Fibroblast of villous mesenchyme (primary cell): Measurements from ENCODE around the gene ELK1. TPM values are rescaled to one million over a fixed set of nuclear protein-coding genes. Genes with fewer than 3 reads are reported as not detected.
A peak's percentile ranks its signal among the peaks of the same experiment; 100 is the strongest.

Experiments used
- DNase-seq: peaks from one replicate; pipeline ENCODE4 v3.0.0-alpha.2; 2010; ENCODE audit warnings: low read depth
- H3K4me3 ChIP-seq: 2 replicates; pipeline ENCODE4 v1.5.1; 2011; ENCODE audit warnings: low read depth, mild to moderate bottlenecking, low read length
- CTCF ChIP-seq: IDR thresholded peaks from 2 replicates; pipeline ENCODE4 v1.5.1; 2012; ENCODE audit warnings: low read depth, mild to moderate bottlenecking, low read length; ENCODE audit not compliant: insufficient read depth
- total RNA-seq: library from RNA; depleted of rRNA; stranded (reverse); fragments of >200 nt; gene quantifications from 2 replicates; pipeline ENCODE4 v1.2.3, GENCODE V29; 2012

The ELK1 gene
- total RNA-seq, 1 donor, result 21.2 TPM

- no peak for TF ChIP-seq CTCF
- DNase-seq, result no peak
- no peak overlapping the region for H3K4me3 ChIP-seq
Measured at GRCh38 chrX:47621851-47622250, 28.5 kb downstream of the ELK1 start.

GRCh38 chrX:47620303-47620685 is 30.1 kb downstream of the ELK1 start:
- DNase-seq, result no peak
- no peak overlapping the region for H3K4me3 ChIP-seq
- no peak for TF ChIP-seq CTCF

- no peak for TF ChIP-seq CTCF
- peak within 1 kb of the TSS; percentile 46 for H3K4me3 ChIP-seq
- DNase-seq, result peak; percentile 79
Measured at GRCh38 chrX:47619486-47620302, 30.7 kb downstream of the ELK1 start, which contains the start of gene SYN1. Gene SYN1, minus strand, starts transcription at chrX:47619857. Its CDS starts 129 bp downstream, at chrX:47619728.

GRCh38 chrX:47618923-47619485 is 31.4 kb downstream of the ELK1 start:
- no peak for TF ChIP-seq CTCF
- no peak for DNase-seq

GRCh38 chrX:47614618-47615017 is 35.7 kb downstream of the ELK1 start:
- no peak overlapping the region for H3K4me3 ChIP-seq
- no peak for DNase-seq
- no peak for TF ChIP-seq CTCF

More at GRCh38 chrX:47618923-47619485, 31.4 kb downstream of the ELK1 start:
- no peak overlapping the region for H3K4me3 ChIP-seq

- DNase-seq, result no peak
- no peak for TF ChIP-seq CTCF
- no peak overlapping the region for H3K4me3 ChIP-seq
Measured at GRCh38 chrX:47613082-47613481, 37.3 kb downstream of the ELK1 start.
